GM21515 (cell line): ENCODE measurements around the gene NAMPT.
"Not testable (repeated sequence)": the region's sequence is repeated elsewhere in the genome, so short reads cannot be mapped to it uniquely, and the experiment has no call there.

Experiments
- ATAC-seq: cut with Tn5 transposase; IDR thresholded peaks from one replicate; pipeline ENCODE4 v1.9.1; 2021; ENCODE audit not compliant: unreplicated experiment

NAMPT gene

GRCh38 chr7:106305732-106306131 is 20.9 kb upstream of the NAMPT start:
- ATAC-seq, result no peak

GRCh38 chr7:106304568-106304967 is 19.8 kb upstream of the NAMPT start:
- ATAC-seq, result no peak

GRCh38 chr7:106298631-106299030 is 13.8 kb upstream of the NAMPT start:
- ATAC-seq, result not testable (repeated sequence)

GRCh38 chr7:106298155-106298554 is 13.4 kb upstream of the NAMPT start:
- ATAC-seq, result not testable (repeated sequence)

GRCh38 chr7:106294334-106294733 is 9.6 kb upstream of the NAMPT start:
- ATAC-seq, result no peak

DNA sequence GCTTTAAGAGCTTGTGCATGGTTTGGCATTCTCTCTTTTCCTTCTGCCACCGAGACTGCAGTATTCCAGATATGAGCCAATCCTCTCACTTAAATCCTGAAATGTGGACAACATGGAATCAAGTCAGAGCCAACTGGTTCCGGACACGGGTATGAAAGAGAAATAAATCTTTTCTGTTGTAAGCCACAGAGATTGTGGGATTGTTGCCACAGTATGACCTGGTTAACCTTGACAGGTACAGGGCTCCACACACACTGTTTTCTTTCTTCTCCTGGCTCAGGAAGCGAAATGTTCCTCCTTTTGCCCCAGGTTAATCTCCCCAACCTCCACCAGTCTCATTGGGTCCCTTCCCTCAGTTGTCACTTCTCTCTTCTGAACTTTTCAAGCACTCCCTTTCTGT is 6.5 kb upstream of the NAMPT start:
- no peak for ATAC-seq

DNA sequence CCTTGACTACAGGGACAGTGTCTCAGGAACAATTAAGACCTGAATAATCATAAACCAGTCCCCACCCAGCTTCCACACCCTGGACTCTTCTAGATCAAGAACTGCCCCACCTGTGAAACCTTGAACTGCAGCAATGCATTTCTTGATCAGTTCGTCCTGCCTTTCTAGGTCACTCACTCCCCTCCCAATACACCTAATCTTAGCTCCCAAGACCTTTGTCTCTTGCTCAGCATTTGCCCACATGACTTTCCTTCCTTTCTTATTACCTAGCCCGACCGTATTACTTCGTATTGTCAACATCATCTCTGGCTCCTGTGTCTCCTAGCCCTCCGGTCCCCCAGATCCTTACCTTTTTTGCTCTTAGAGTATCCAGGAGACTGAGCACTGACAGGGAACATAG is 5.5 kb upstream of the NAMPT start:
- no peak for ATAC-seq

DNA sequence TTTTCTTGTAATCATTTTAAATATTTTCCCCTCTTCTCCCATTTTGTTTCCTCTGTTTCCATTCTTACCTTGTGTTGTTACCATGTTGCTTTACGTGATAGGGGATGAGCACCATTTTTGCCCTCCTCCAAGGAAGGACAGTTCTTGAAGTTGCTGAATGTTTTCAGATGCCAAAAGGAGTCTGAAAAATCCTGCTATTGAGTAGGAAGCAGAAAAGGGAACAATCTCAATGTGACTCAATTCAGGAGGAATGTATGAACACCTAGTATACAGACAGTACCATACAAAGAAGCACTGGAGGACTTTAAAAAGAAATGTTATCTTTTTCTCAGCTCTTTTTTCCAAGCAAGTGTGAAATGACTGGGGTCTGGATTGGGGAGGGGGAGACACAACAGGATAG is 5.1 kb upstream of the NAMPT start:
- no peak for ATAC-seq

DNA sequence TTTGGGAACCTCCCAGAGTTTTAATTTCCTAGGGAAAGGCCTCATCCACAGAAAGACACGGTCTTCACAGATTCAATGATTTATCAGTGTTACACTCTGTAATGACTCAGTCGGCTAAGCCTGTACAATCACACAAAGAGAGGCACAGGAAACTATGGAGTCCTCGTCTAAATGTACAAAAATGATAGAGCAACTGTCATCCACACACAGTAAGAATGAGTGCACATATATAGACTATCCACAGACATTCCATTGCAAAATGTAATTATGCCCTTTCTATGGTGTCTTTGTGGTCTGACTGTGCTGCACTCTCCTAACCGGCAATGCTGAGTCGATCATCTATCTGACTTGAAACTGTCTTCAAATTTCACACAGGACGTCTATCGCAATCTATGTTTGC is 3.5 kb upstream of the NAMPT start:
- ATAC-seq, result no peak

DNA sequence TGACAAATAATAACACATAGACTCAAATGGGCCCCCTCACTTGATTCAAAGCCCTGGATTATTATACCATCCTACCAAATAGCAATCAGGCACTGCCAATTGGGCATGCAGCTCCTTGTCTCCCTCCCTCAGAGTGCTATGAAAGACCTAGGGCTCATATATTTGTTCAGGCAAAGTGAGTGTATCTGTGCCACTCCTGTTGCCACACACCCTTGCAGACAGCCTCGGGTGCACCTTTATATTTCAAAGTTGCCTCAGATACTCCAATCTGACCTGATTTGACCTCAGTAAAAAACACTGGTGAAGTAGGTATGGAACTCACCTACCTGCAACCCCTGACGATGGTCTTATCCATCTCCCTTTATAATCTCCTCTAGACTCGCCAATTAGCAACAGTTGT is 3.0 kb upstream of the NAMPT start:
- ATAC-seq, result no peak

GRCh38 chr7:106285855-106286492 is 1.2 kb upstream of the NAMPT start:
- no peak for ATAC-seq

GRCh38 chr7:106285051-106285854 is 470 bp upstream of the NAMPT start:
- peak; percentile 81 for ATAC-seq

DNA sequence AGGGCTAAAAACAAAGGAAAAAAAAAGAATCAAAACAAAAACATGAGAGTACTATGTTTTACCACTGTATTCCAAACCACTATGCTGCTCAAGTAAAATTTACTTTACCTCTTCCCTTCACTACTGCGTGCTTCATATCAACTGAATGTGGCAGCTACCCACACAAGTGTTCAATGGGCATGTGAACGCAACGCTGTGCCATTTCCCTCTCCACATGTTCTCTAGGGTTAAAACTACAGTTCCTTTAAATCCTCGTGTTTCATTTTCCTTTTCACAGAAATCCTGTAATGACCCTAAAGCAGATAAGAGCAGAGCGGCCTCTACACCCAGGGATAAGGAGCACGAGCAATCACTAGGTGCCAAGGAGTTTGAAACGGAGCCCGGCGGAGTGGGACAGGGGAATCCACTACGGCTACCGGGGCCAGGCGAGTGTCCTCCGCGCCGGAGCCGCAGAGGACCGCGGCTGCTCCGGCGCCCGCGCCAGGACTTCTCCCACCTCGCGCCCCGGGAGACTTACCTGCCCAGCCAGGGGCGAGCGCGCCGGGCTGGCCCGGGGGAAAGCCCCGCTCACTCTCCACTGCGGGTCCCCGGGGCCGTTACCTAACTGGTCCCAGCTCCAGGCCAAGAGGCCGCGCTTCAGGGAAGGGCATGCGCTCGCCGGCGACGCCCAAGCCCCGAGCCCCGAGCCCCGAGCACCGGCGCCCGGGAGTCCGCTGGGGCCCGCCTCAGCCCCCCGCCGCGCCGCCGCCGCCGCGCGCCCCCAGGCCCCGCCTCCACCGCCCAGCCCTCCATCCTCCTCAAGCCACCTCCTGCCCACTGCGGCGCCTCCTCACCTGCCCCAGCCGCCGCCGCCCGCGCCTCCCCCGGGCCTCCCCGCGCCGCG is 711 bp downstream of the NAMPT start:
- ATAC-seq, result peak; percentile 14

- ATAC-seq, result no peak
Observed at GRCh38 chr7:106283501-106283830, 1.3 kb downstream of the NAMPT start.

- ATAC-seq, result no peak
Observed at GRCh38 chr7:106282852-106283251, 1.9 kb downstream of the NAMPT start.

GRCh38 chr7:106282390-106282789 is 2.4 kb downstream of the NAMPT start:
- ATAC-seq, result no peak

GRCh38 chr7:106281585-106282318 is 3.0 kb downstream of the NAMPT start:
- no peak for ATAC-seq

GRCh38 chr7:106281127-106281526 is 3.7 kb downstream of the NAMPT start:
- ATAC-seq, result no peak

DNA sequence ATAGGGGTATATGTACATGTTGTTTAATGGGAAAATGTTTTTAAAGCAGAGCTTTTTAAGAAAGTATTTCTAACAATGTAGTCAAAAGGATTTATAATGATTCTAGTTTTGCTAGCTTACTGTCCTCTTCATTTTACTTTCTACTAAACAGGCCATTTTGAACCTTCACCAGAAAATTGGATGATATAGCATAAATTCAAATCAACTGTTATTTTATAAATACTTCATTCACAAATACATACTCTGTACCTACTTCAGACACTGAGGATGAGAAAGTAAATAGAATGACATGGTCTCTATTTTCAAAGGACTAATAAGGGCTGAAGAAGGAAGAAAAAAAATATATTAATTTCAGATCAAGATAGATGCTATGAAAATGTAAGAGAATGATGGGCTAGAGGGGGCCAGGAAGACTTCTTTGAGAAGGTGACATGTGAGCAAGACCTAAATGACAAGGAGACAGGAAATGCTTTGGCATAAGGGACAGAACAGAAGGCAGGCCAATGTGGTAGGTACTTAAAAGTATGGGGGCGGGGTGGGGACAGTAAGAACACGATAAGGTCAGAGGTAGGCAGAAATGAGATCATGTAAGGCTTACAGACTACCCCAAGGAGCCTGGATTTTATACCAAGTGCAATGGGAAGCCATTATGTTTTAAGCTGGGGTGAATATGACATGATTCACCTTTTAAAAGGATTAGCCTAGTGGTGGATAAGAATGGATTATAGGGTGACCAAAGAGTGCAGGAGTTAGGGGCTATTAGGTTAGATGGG is 5.2 kb downstream of the NAMPT start:
- ATAC-seq, result no peak

GRCh38 chr7:106278695-106279094 is 6.1 kb downstream of the NAMPT start:
- ATAC-seq, result no peak
